Mesendoderm (in vitro differentiated cells): ENCODE data around the gene TIPRL.
"Not testable (repeated sequence)": the region's sequence is repeated elsewhere in the genome, so short reads cannot be mapped to it uniquely, and the experiment has no call there.

Experiments
- DNase-seq: peaks from one replicate; pipeline ENCODE4 v3.0.0; 2013
- H2AK5ac ChIP-seq: 2 replicates; pipeline ENCODE4 v1.6.1; 2013; ENCODE audit warnings: low read length, inconsistent platforms
- H2BK120ac ChIP-seq: 2 replicates; pipeline ENCODE4 v1.6.1; 2013; ENCODE audit warnings: low read depth, mild to moderate bottlenecking, low read length, moderate library complexity, mixed read lengths
- H2BK15ac ChIP-seq: replicated peaks from 2 replicates; pipeline ENCODE4 v1.6.1; 2013; ENCODE audit warnings: low read depth, mild to moderate bottlenecking, moderate library complexity
- H2BK5ac ChIP-seq: 2 replicates; pipeline ENCODE4 v1.6.1; 2013; ENCODE audit warnings: low read length, inconsistent platforms
- H3K18ac ChIP-seq: 2 replicates; pipeline ENCODE4 v1.6.1; 2013; ENCODE audit warnings: mild to moderate bottlenecking, low read length, mixed read lengths
- H3K23ac ChIP-seq: one replicate; pipeline ENCODE4 v1.6.1; 2013; ENCODE audit warnings: low read length
- H3K27ac ChIP-seq: 2 replicates; pipeline ENCODE4 v1.5.1; 2013; ENCODE audit warnings: low read depth, mild to moderate bottlenecking, inconsistent platforms, low read length, moderate library complexity
- H3K27me3 ChIP-seq: 2 replicates; pipeline ENCODE4 v1.6.1; 2013; ENCODE audit warnings: low read length, control low read depth, mild to moderate bottlenecking, inconsistent platforms; ENCODE audit not compliant: insufficient read depth, poor library complexity
- H3K36me3 ChIP-seq: 2 replicates; pipeline ENCODE4 v1.6.1; 2013; ENCODE audit warnings: low read length, inconsistent platforms; ENCODE audit not compliant: control insufficient read depth, insufficient read depth
- H3K4ac ChIP-seq: one replicate; pipeline ENCODE4 v1.6.1; 2013; ENCODE audit warnings: low read depth, mild to moderate bottlenecking, low read length, moderate library complexity
- H3K4me1 ChIP-seq: 2 replicates; pipeline ENCODE4 v1.6.1; 2013; ENCODE audit warnings: low read depth, low read length, inconsistent platforms; ENCODE audit not compliant: control insufficient read depth
- H3K4me2 ChIP-seq: 2 replicates; pipeline ENCODE4 v1.6.1; 2013; ENCODE audit warnings: low read length
- H3K4me3 ChIP-seq: 2 replicates; pipeline ENCODE4 v1.5.1; 2013; ENCODE audit warnings: mild to moderate bottlenecking, low read length
- H3K56ac ChIP-seq: one replicate; pipeline ENCODE4 v1.6.1; 2013; ENCODE audit warnings: low read length
- H3K79me1 ChIP-seq: 2 replicates; pipeline ENCODE4 v1.6.1; 2013; ENCODE audit warnings: low read length, inconsistent platforms
- H3K79me2 ChIP-seq: 2 replicates; pipeline ENCODE4 v1.6.1; 2013; ENCODE audit warnings: mild to moderate bottlenecking, low read length; ENCODE audit not compliant: control insufficient read depth, insufficient read depth
- H3K9ac ChIP-seq: 2 replicates; pipeline ENCODE4 v1.6.1; 2013; ENCODE audit warnings: low read length, inconsistent platforms
- H4K5ac ChIP-seq: one replicate; pipeline ENCODE4 v1.6.1; 2013; ENCODE audit warnings: low read length
- H4K8ac ChIP-seq: one replicate; pipeline ENCODE4 v1.6.1; 2013; ENCODE audit warnings: low read depth, mild to moderate bottlenecking, control low read depth, low read length, moderate library complexity
- WGBS: extraction: QIAGEN DNeasy Blood & Tissue Kit; methylation state at CpG from one replicate; pipeline ENCODE4 v1.1.7; 2013; ENCODE audit warnings: low lambda C conversion rate, missing lambda C conversion rate; ENCODE audit not compliant: insufficient coverage; ENCODE audit errors: extremely low coverage; 5-methylcytosine and 5-hydroxymethylcytosine counted together

Gene TIPRL

GRCh38 chr1:168202941-168203654 lies 24.3 kb downstream of the TIPRL start:
- Histone ChIP-seq H3K18ac (no peak overlapping the region), H2BK120ac (no peak overlapping the region), H3K23ac (no peak overlapping the region), H3K4me2 (no peak overlapping the region), H3K9ac (no peak overlapping the region), H3K79me1 (no peaks in the 10 kb centered on the region), H3K27ac (no peak overlapping the region), H3K4ac (no peak overlapping the region), H4K8ac (no peak overlapping the region), H2AK5ac (no peak overlapping the region), H3K79me2 (no peaks in the 10 kb centered on the region), H3K4me1 (no peaks in the 10 kb centered on the region), H3K36me3 (no peaks in the 10 kb centered on the region), H2BK5ac (no peak overlapping the region), H3K4me3 (no peak overlapping the region), H2BK15ac (no peak overlapping the region), H3K56ac (no peak overlapping the region), H3K27me3 (no peaks in the 10 kb centered on the region), H4K5ac (no peak overlapping the region)
- peak; percentile 43 for DNase-seq
- no CpG with 5 or more reads among the region's 1 CpG for WGBS

GRCh38 chr1:168206111-168206510 lies 27.3 kb downstream of the TIPRL start:
- Histone ChIP-seq H2BK120ac (no peak overlapping the region), H3K79me2 (no peaks in the 10 kb centered on the region), H3K4ac (no peak overlapping the region), H3K56ac (no peak overlapping the region), H2AK5ac (no peak overlapping the region), H3K27ac (no peak overlapping the region), H3K4me1 (no peaks in the 10 kb centered on the region), H3K9ac (no peak overlapping the region), H3K23ac (no peak overlapping the region), H4K8ac (no peak overlapping the region), H3K27me3 (no peaks in the 10 kb centered on the region), H3K4me2 (no peak overlapping the region), H3K79me1 (no peaks in the 10 kb centered on the region), H4K5ac (no peak overlapping the region), H2BK5ac (no peak overlapping the region), H3K36me3 (no peaks in the 10 kb centered on the region), H3K18ac (no peak overlapping the region), H2BK15ac (no peak overlapping the region), H3K4me3 (no peak overlapping the region)
- DNase-seq = no peak

- H3K4me3 ChIP-seq, H3K9ac ChIP-seq, H4K5ac ChIP-seq, H3K27ac ChIP-seq, H3K79me2 ChIP-seq, H3K36me3 ChIP-seq, H2BK15ac ChIP-seq, H3K27me3 ChIP-seq, H3K4me1 ChIP-seq, H3K4ac ChIP-seq, H3K4me2 ChIP-seq, DNase-seq, H3K79me1 ChIP-seq, H2BK120ac ChIP-seq, H3K56ac ChIP-seq, H4K8ac ChIP-seq, H3K23ac ChIP-seq, H2AK5ac ChIP-seq, H2BK5ac ChIP-seq, H3K18ac ChIP-seq: not testable (repeated sequence)
- no CpG with 5 or more reads among the region's 34 CpGs for WGBS
Observed at GRCh38 chr1:168207673-168208072, 28.9 kb downstream of the TIPRL start.

- H2BK5ac ChIP-seq = no peak overlapping the region
- H2BK15ac ChIP-seq = no peak overlapping the region
- no peak overlapping the region for H4K8ac ChIP-seq
- H3K79me1 ChIP-seq = no peaks in the 10 kb centered on the region
- no peak overlapping the region for H3K18ac ChIP-seq
- H3K36me3 ChIP-seq = no peaks in the 10 kb centered on the region
- WGBS = no CpG with 5 or more reads among the region's 3 CpGs
- H2AK5ac ChIP-seq = no peak overlapping the region
- no peak overlapping the region for H3K4me2 ChIP-seq
- no peak overlapping the region for H3K9ac ChIP-seq
- H3K4ac ChIP-seq = no peak overlapping the region
- DNase-seq = no peak
- H3K4me1 ChIP-seq = no peaks in the 10 kb centered on the region
- no peak overlapping the region for H3K56ac ChIP-seq
- no peak overlapping the region for H3K4me3 ChIP-seq
- H3K27me3 ChIP-seq = no peaks in the 10 kb centered on the region
- no peak overlapping the region for H3K23ac ChIP-seq
- H2BK120ac ChIP-seq = no peak overlapping the region
- no peaks in the 10 kb centered on the region for H3K79me2 ChIP-seq
- no peak overlapping the region for H4K5ac ChIP-seq
- no peak overlapping the region for H3K27ac ChIP-seq
Observed at GRCh38 chr1:168210312-168210711, 31.6 kb downstream of the TIPRL start.

GRCh38 chr1:168213349-168213748 lies 34.6 kb downstream of the TIPRL start:
- no peak overlapping the region for H3K56ac ChIP-seq
- no peaks in the 10 kb centered on the region for H3K27me3 ChIP-seq
- H2BK15ac ChIP-seq = no peak overlapping the region
- H2AK5ac ChIP-seq = no peak overlapping the region
- H3K23ac ChIP-seq = no peak overlapping the region
- no peaks in the 10 kb centered on the region for H3K4me1 ChIP-seq
- H3K4ac ChIP-seq = no peak overlapping the region
- no peaks in the 10 kb centered on the region for H3K36me3 ChIP-seq
- no peak overlapping the region for H3K4me3 ChIP-seq
- H2BK120ac ChIP-seq = no peak overlapping the region
- no CpG with 5 or more reads among the region's 2 CpGs for WGBS
- no peak for DNase-seq
- H3K9ac ChIP-seq = no peak overlapping the region
- H3K4me2 ChIP-seq = no peak overlapping the region
- H3K18ac ChIP-seq = no peak overlapping the region
- H3K79me2 ChIP-seq = no peaks in the 10 kb centered on the region
- H4K5ac ChIP-seq = no peak overlapping the region
- no peak overlapping the region for H4K8ac ChIP-seq
- H3K27ac ChIP-seq = no peak overlapping the region
- H3K79me1 ChIP-seq = no peaks in the 10 kb centered on the region
- no peak overlapping the region for H2BK5ac ChIP-seq

GRCh38 chr1:168216171-168216570 lies 37.4 kb downstream of the TIPRL start:
- Histone ChIP-seq H3K4me2 (no peak overlapping the region), H3K56ac (no peak overlapping the region), H3K23ac (no peak overlapping the region), H3K27me3 (no peaks in the 10 kb centered on the region), H3K79me1 (no peaks in the 10 kb centered on the region), H3K36me3 (no peaks in the 10 kb centered on the region), H2AK5ac (no peak overlapping the region), H3K27ac (no peak overlapping the region), H4K8ac (no peak overlapping the region), H4K5ac (no peak overlapping the region), H3K4ac (no peak overlapping the region), H3K4me3 (no peak overlapping the region), H2BK120ac (no peak overlapping the region), H3K79me2 (no peaks in the 10 kb centered on the region), H2BK15ac (no peak overlapping the region), H2BK5ac (no peak overlapping the region), H3K4me1 (no peaks in the 10 kb centered on the region), H3K9ac (no peak overlapping the region), H3K18ac (no peak overlapping the region)
- no CpG with 5 or more reads among the region's 4 CpGs for WGBS
- DNase-seq = no peak
